Astrocyte (in vitro differentiated cells and primary cell): ENCODE results near the gene PIGU.

Experiments
- EZH2 ChIP-seq: IDR thresholded peaks from 2 replicates; pipeline ENCODE4 v1.6.1; 2012; ENCODE audit warnings: mild to moderate bottlenecking, low read length, inconsistent platforms; ENCODE audit not compliant: insufficient read depth
- TF ChIP-seq, protein P1 (sequence below): IDR thresholded peaks from 2 replicates; pipeline ENCODE4 v1.5.1; 2011; ENCODE audit warnings: low read depth, mild to moderate bottlenecking, inconsistent platforms, low read length, moderate library complexity; ENCODE audit not compliant: insufficient read depth

DNA sequence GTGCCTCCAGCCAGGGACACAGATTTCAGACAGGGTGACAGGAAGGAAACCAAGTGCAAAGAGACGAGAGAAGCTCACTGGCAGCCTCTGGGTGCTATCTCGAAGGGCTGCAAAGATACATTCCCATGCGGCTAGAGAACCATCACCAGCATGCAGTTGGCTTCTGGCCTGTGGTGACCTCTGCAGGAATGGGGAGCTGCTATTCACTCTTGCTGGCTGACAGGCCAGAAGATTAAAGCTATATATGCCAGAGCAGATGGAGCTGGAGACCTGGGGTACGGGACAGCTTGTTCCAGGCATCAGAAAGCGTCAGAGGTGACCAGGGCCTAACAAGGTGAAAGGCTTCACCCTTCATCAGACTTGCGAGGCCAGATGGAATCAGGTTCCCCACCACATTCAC, 98.4 kb downstream of the PIGU start:
- TF ChIP-seq, protein P1, sequence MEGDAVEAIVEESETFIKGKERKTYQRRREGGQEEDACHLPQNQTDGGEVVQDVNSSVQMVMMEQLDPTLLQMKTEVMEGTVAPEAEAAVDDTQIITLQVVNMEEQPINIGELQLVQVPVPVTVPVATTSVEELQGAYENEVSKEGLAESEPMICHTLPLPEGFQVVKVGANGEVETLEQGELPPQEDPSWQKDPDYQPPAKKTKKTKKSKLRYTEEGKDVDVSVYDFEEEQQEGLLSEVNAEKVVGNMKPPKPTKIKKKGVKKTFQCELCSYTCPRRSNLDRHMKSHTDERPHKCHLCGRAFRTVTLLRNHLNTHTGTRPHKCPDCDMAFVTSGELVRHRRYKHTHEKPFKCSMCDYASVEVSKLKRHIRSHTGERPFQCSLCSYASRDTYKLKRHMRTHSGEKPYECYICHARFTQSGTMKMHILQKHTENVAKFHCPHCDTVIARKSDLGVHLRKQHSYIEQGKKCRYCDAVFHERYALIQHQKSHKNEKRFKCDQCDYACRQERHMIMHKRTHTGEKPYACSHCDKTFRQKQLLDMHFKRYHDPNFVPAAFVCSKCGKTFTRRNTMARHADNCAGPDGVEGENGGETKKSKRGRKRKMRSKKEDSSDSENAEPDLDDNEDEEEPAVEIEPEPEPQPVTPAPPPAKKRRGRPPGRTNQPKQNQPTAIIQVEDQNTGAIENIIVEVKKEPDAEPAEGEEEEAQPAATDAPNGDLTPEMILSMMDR: no peak
- TF ChIP-seq EZH2: no peak
